BJ (cell line): ENCODE data around the gene BCAS1. TPM values are rescaled to one million over a fixed set of nuclear protein-coding genes. Genes with fewer than 3 reads are reported as not detected.

Source experiments
- CTCF ChIA-PET: fragments of 350-600 bp; formaldehyde crosslinking; extraction: SDS; loops from one replicate; lab custom pipeline; 2021; ENCODE audit warnings: antibody characterized with exemption, inconsistent platforms; lab: Yijun Ruan, JAX
- POLR2A ChIA-PET: fragments of 300-600 bp; sonication (Branson Sonifier 250); formaldehyde crosslinking; extraction: SDS; loops from one replicate; lab custom pipeline; 2021; ENCODE audit warnings: antibody characterized with exemption; lab: Charles Lee
- DNase-seq: peaks from one replicate; pipeline ENCODE4 v3.0.0-alpha.2; 2011; ENCODE audit warnings: low read depth
- H3K27me3 ChIP-seq: 2 replicates; pipeline ENCODE4 v1.6.0; 2011; ENCODE audit warnings: low read length; ENCODE audit not compliant: control insufficient read depth, insufficient read depth
- H3K36me3 ChIP-seq: 2 replicates; pipeline ENCODE4 v1.5.1; 2011; ENCODE audit warnings: low read length; ENCODE audit not compliant: control insufficient read depth, insufficient read depth
- H3K4me3 ChIP-seq: 2 replicates; pipeline ENCODE4 v1.5.1; 2011; ENCODE audit warnings: low read depth, mild to moderate bottlenecking, control low read depth, low read length
- CTCF ChIP-seq: IDR thresholded peaks from 2 replicates; pipeline ENCODE4 v1.5.1; 2011; ENCODE audit warnings: low read depth, mild to moderate bottlenecking, control low read depth, inconsistent platforms, low read length, moderate library complexity; ENCODE audit not compliant: insufficient read depth
- polyA plus RNA-seq: library from polyadenylated mRNA; depleted of rRNA; stranded (reverse); fragments of >200 nt; gene quantifications from 2 replicates; pipeline ENCODE4 v1.2.3, GENCODE V29; 2011

BCAS1 gene
- polyA plus RNA-seq, 1 experiment = not detected

GRCh38 chr20:54019127-54019526, 51.3 kb downstream of the BCAS1 start:
- ChIA-PET POLR2A (no interaction called here), CTCF (interaction anchor here (0.5 kb wide), 1 partner anchor 447 kb away, joined by 3 read pairs; no protein-coding TSS in a partner anchor)
- no peak for TF ChIP-seq CTCF
- no peaks in the 10 kb centered on the region for H3K36me3 ChIP-seq
- no peak overlapping the region for H3K4me3 ChIP-seq
- no peaks in the 10 kb centered on the region for H3K27me3 ChIP-seq
- DNase-seq = no peak

- Histone ChIP-seq H3K27me3 (no peaks in the 10 kb centered on the region), H3K4me3 (no peak overlapping the region), H3K36me3 (no peaks in the 10 kb centered on the region)
- no peak for TF ChIP-seq CTCF
- ChIA-PET POLR2A (no interaction called here), CTCF (no interaction called here)
- no peak for DNase-seq
These were observed 52.5 kb downstream of the BCAS1 start for GRCh38 chr20:54017846-54018245.

- DNase-seq = no peak
- H3K36me3 ChIP-seq = no peaks in the 10 kb centered on the region
- H3K27me3 ChIP-seq = no peaks in the 10 kb centered on the region
- H3K4me3 ChIP-seq = no peak overlapping the region
- no peak for TF ChIP-seq CTCF
- ChIA-PET CTCF (interaction anchor here (1.3 kb wide), 1 partner anchor 13 kb away, joined by 5 read pairs; no protein-coding TSS in a partner anchor), POLR2A (no interaction called here)
These were observed 54.9 kb downstream of the BCAS1 start for GRCh38 chr20:54015496-54015895.

- TF ChIP-seq CTCF = no peak
- Histone ChIP-seq H3K4me3 (no peak overlapping the region), H3K36me3 (no peaks in the 10 kb centered on the region), H3K27me3 (no peaks in the 10 kb centered on the region)
- DNase-seq = no peak
- ChIA-PET CTCF (no interaction called here), POLR2A (no interaction called here)
These were observed 56.0 kb downstream of the BCAS1 start for GRCh38 chr20:54014293-54014926.

GRCh38 chr20:54013471-54013870, 56.9 kb downstream of the BCAS1 start:
- DNase-seq = no peak
- Histone ChIP-seq H3K27me3 (no peaks in the 10 kb centered on the region), H3K4me3 (no peak overlapping the region), H3K36me3 (no peaks in the 10 kb centered on the region)
- ChIA-PET CTCF (interaction anchor here (0.9 kb wide), 1 partner anchor 187 kb away, joined by 3 read pairs; no protein-coding TSS in a partner anchor), POLR2A (no interaction called here)
- no peak for TF ChIP-seq CTCF
